BLaER1 (cell line): ENCODE results near the gene CDKAL1.

Experiments
- H3K27ac ChIP-seq: shearing (Covaris generic); formaldehyde crosslinking; 2 replicates; pipeline ENCODE4 v1.8.1; 2022
- H3K27me3 ChIP-seq: shearing (Covaris generic); formaldehyde crosslinking; 2 replicates; pipeline ENCODE4 v1.8.1; 2022
- H3K36me3 ChIP-seq: shearing (Covaris generic); formaldehyde crosslinking; 2 replicates; pipeline ENCODE4 v1.8.1; 2022
- H3K4me1 ChIP-seq: shearing (Covaris generic); formaldehyde crosslinking; 2 replicates; pipeline ENCODE4 v1.8.1; 2022
- H3K4me2 ChIP-seq: shearing (Covaris generic); formaldehyde crosslinking; 2 replicates; pipeline ENCODE4 v1.8.1; 2022
- H3K4me3 ChIP-seq: shearing (Covaris generic); formaldehyde crosslinking; 2 replicates; pipeline ENCODE4 v1.8.1; 2022
- H3K9ac ChIP-seq: shearing (Covaris generic); formaldehyde crosslinking; 2 replicates; pipeline ENCODE4 v1.8.1; 2022
- H3K9me3 ChIP-seq: shearing (Covaris generic); formaldehyde crosslinking; 2 replicates; pipeline ENCODE4 v1.8.1; 2022
- H4K20me1 ChIP-seq: shearing (Covaris generic); formaldehyde crosslinking; 2 replicates; pipeline ENCODE4 v1.8.1; 2022
- Cebpa-rat ChIP-seq: shearing (Covaris generic); IDR thresholded peaks from 2 replicates; pipeline ENCODE4 v1.8.1; 2022

Gene CDKAL1

GRCh38 chr6:21132856-21133838, 598.9 kb downstream of the CDKAL1 start:
- H3K4me2 ChIP-seq: peak overlapping the region; percentile 69
- H3K36me3 ChIP-seq: no peaks in the 10 kb centered on the region
- peak overlapping the region; percentile 6; the same call in 1 of the 2 replicates for H3K4me3 ChIP-seq
- H3K9ac ChIP-seq: peak overlapping the region; percentile 9; the same call in 1 of the 2 replicates
- H3K9me3 ChIP-seq: no peaks in the 10 kb centered on the region
- H4K20me1 ChIP-seq: no peaks in the 10 kb centered on the region
- peaks cover 29% of the 10 kb centered on the region for H3K4me1 ChIP-seq
- peak overlapping the region; percentile 55 for H3K27ac ChIP-seq
- TF ChIP-seq Cebpa-rat: no peak
- no peaks in the 10 kb centered on the region for H3K27me3 ChIP-seq

GRCh38 chr6:21133901-21134300, 599.6 kb downstream of the CDKAL1 start:
- Histone ChIP-seq H3K27ac (peak overlapping the region; percentile 55; the same call in 1 of the 2 replicates), H3K9me3 (no peaks in the 10 kb centered on the region), H3K27me3 (no peaks in the 10 kb centered on the region), H3K4me3 (no peak overlapping the region), H3K9ac (no peak overlapping the region), H3K36me3 (no peaks in the 10 kb centered on the region), H4K20me1 (no peaks in the 10 kb centered on the region), H3K4me2 (peak overlapping the region; percentile 69), H3K4me1 (peaks cover 29% of the 10 kb centered on the region)
- TF ChIP-seq Cebpa-rat: no peak

GRCh38 chr6:21134356-21134755, 600.1 kb downstream of the CDKAL1 start:
- TF ChIP-seq Cebpa-rat: no peak
- no peaks in the 10 kb centered on the region for H4K20me1 ChIP-seq
- H3K36me3 ChIP-seq: no peaks in the 10 kb centered on the region
- no peaks in the 10 kb centered on the region for H3K27me3 ChIP-seq
- peaks cover 29% of the 10 kb centered on the region for H3K4me1 ChIP-seq
- no peak overlapping the region for H3K27ac ChIP-seq
- H3K4me2 ChIP-seq: peak overlapping the region; percentile 69
- no peak overlapping the region for H3K9ac ChIP-seq
- no peaks in the 10 kb centered on the region for H3K9me3 ChIP-seq
- no peak overlapping the region for H3K4me3 ChIP-seq

GRCh38 chr6:21135484-21136013, 601.3 kb downstream of the CDKAL1 start:
- TF ChIP-seq Cebpa-rat: no peak
- no peak overlapping the region for H3K4me3 ChIP-seq

GRCh38 chr6:21137700-21138335, 603.6 kb downstream of the CDKAL1 start:
- Histone ChIP-seq H3K4me3 (no peak overlapping the region), H3K4me2 (no peak overlapping the region), H3K9ac (no peak overlapping the region), H3K27ac (no peak overlapping the region), H3K27me3 (no peaks in the 10 kb centered on the region), H4K20me1 (no peaks in the 10 kb centered on the region), H3K36me3 (no peaks in the 10 kb centered on the region; the same call in 1 of the 2 replicates), H3K9me3 (peaks cover 6% of the 10 kb centered on the region; the same call in 1 of the 2 replicates), H3K4me1 (peaks cover 19% of the 10 kb centered on the region)
- TF ChIP-seq Cebpa-rat: no peak

More at GRCh38 chr6:21135484-21136013, 601.3 kb downstream of the CDKAL1 start:
- peaks cover 29% of the 10 kb centered on the region for H3K4me1 ChIP-seq
- H3K9ac ChIP-seq: no peak overlapping the region
- no peak overlapping the region for H3K27ac ChIP-seq
- peaks cover 2% of the 10 kb centered on the region; the same call in 1 of the 2 replicates for H3K9me3 ChIP-seq
- H3K27me3 ChIP-seq: no peaks in the 10 kb centered on the region
- no peaks in the 10 kb centered on the region for H4K20me1 ChIP-seq
- H3K36me3 ChIP-seq: no peaks in the 10 kb centered on the region
- no peak overlapping the region for H3K4me2 ChIP-seq

GRCh38 chr6:21138336-21139069, 604.2 kb downstream of the CDKAL1 start:
- no peak overlapping the region for H3K4me3 ChIP-seq
- peaks cover 12% of the 10 kb centered on the region for H3K4me1 ChIP-seq
- TF ChIP-seq Cebpa-rat: no peak
- no peak overlapping the region for H3K27ac ChIP-seq
- no peak overlapping the region for H3K4me2 ChIP-seq
- H3K27me3 ChIP-seq: no peaks in the 10 kb centered on the region
- no peaks in the 10 kb centered on the region; the same call in 1 of the 2 replicates for H3K36me3 ChIP-seq
- H3K9me3 ChIP-seq: peaks cover 6% of the 10 kb centered on the region; the same call in 1 of the 2 replicates
- no peaks in the 10 kb centered on the region for H4K20me1 ChIP-seq
- no peak overlapping the region for H3K9ac ChIP-seq

GRCh38 chr6:21140966-21141365, 606.7 kb downstream of the CDKAL1 start:
- no peak overlapping the region for H3K27ac ChIP-seq
- no peak overlapping the region for H3K9ac ChIP-seq
- no peaks in the 10 kb centered on the region; the same call in 1 of the 2 replicates for H3K36me3 ChIP-seq
- no peaks in the 10 kb centered on the region for H4K20me1 ChIP-seq
- no peak overlapping the region for H3K4me2 ChIP-seq
- no peaks in the 10 kb centered on the region for H3K4me1 ChIP-seq
- no peaks in the 10 kb centered on the region for H3K27me3 ChIP-seq
- peaks cover 6% of the 10 kb centered on the region; the same call in 1 of the 2 replicates for H3K9me3 ChIP-seq
- H3K4me3 ChIP-seq: no peak overlapping the region
- no peak for TF ChIP-seq Cebpa-rat

- no peaks in the 10 kb centered on the region; the same call in 1 of the 2 replicates for H3K36me3 ChIP-seq
- no peak overlapping the region for H3K4me3 ChIP-seq
- no peaks in the 10 kb centered on the region for H3K27me3 ChIP-seq
- H4K20me1 ChIP-seq: no peaks in the 10 kb centered on the region
- no peaks in the 10 kb centered on the region for H3K4me1 ChIP-seq
- H3K27ac ChIP-seq: no peak overlapping the region
- H3K4me2 ChIP-seq: no peak overlapping the region
- peaks cover 6% of the 10 kb centered on the region; the same call in 1 of the 2 replicates for H3K9me3 ChIP-seq
- TF ChIP-seq Cebpa-rat: no peak
- H3K9ac ChIP-seq: no peak overlapping the region
These were observed 607.5 kb downstream of the CDKAL1 start for GRCh38 chr6:21141616-21142303.
